MM.1S (cell line): ENCODE measurements around the gene KRTAP4-8.

ENCODE experiments used
- CTCF ChIP-seq: fragments of 300-600 bp; sonication (generic); IDR thresholded peaks from 2 replicates; pipeline ENCODE4 v1.5.1; 2016; ENCODE audit warnings: antibody characterized with exemption, low read length, mixed read lengths
- EZH2 ChIP-seq: fragments of 300-600 bp; sonication (generic); optimal IDR thresholded peaks from 2 replicates; pipeline ENCODE3; 2017; ENCODE audit warnings: low read depth, mild to moderate bottlenecking, antibody characterized with exemption, low read length, mixed read lengths

- TF ChIP-seq CTCF, result no peak
- no peak for TF ChIP-seq EZH2
These were observed 23.8 kb upstream of the KRTAP4-8 start for GRCh38 chr17:41121742-41122141.
